Lung microvascular endothelial cell (primary cell): ENCODE results near the gene NHLH1. TPM values are rescaled to one million over a fixed set of nuclear protein-coding genes. Genes with fewer than 3 reads are reported as not detected.
A peak's percentile ranks its signal among the peaks of the same experiment; 100 is the strongest.

ENCODE experiments used
- DNase-seq, 2 donors: peaks; one replicate each; pipeline versions ENCODE4 v3.0.0 to v3.0.0-alpha.2; 2010; ENCODE audit warnings: low read depth in 2 of 2
- total RNA-seq: library from RNA; depleted of rRNA; stranded (reverse); fragments of >200 nt; gene quantifications from 2 replicates; pipeline ENCODE4 v1.2.1, GENCODE V29; 2014

The NHLH1 gene
- total RNA-seq, 1 donor from 2014 or later = not detected

DNA sequence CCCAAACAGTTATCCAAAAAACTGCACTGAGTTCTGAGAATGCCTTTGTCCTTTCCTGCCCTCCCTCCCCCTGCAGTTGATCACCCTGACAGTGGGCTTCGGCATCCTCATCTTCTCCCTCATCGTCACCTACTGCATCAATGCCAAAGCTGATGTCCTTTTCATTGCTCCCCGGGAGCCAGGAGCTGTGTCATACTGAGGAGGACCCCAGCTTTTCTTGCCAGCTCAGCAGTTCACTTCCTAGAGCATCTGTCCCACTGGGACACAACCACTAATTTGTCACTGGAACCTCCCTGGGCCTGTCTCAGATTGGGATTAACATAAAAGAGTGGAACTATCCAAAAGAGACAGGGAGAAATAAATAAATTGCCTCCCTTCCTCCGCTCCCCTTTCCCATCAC is 8.8 kb upstream of the NHLH1 start:
- DNase-seq = no peak

DNA sequence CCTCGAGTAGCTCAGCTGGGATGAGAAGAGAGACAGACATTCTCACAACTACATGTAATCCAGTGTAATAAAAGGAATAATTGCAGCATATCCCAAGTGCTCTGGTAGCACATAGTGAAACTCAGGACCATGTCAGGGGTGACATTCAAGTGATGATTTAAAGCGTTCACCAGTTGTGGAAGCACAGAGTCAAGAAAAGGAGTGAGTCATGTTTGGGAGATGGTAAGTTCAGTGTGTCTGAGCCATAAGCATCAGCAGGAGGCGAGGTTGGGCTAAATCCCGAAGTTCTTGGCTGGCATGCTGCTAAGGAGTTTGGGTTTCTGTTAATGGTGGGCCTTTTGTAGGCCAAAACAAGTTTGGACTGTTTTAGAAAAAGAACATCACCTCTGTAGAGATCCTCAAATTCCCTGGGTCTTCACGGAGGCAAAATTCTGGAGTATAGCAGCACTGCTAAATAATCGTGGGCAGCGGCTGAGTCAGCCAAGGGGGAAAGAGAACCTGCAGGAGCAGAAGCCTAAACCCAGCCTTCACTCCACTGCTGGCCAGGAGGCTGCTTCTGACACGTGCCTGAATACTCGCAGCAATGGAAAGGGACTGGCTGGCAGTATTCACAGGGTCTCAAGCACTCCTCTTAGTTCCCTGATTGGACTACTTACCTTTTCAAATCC is 7.2 kb upstream of the NHLH1 start:
- no peak for DNase-seq

DNA sequence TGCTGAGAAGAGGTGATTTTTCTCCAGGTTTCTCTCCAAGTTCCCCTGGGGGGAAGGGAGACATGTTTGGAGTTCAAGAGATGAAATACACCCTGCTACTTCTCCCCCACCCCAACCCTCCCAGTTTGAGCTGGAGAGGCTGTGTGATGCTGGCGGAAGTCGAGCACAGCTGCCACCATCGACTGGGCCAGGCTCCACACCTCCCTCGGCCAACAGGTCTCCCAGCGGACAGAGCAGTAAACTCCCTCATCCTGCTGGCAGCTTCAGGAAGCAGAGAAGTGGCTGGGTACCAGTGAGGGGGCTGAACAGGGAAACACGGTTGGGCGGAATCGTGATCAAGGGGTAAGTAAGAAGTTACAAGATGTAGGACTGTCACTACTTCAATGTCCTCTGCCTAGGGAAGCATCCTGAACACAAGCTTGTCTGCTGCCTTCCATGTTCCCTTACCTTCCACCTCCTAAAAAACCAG is 6.6 kb upstream of the NHLH1 start:
- no peak for DNase-seq

DNA sequence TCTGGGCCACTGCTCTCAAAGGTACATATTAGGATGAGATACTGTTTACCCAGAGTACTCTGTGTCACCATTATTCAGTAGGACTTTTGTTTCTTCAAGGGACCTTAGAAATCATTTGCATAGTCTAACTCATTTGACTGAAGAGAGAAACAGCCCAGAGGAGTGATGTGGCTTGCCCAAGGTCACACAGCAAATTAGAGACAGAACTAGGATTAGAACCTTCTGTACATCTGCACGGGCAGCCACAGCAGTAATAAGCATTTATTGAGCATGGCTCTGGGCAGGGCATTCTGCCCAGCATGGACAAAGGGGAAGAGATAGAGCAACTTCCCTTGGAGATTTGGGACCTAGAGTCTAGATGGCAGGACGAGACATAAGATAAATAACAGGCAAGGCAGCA is 5.7 kb upstream of the NHLH1 start:
- DNase-seq = no peak

DNA sequence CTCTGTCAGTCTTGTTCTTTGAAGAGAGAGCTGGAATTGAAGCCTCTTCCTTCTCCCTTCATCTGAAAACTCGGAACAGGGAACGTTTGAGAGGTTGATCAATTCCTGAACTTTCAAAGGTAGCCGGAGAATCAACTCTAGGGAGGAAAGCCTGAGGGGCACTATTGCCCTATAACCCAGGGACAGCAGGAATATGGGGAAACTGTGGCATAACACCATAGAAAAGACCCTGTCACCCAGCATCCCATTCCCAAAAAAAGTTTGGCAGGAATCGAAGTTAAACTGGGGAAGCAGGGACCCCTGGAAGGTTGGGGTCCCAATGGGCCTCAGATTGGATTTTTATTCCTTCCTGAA is 5.1 kb upstream of the NHLH1 start:
- DNase-seq = no peak

DNA sequence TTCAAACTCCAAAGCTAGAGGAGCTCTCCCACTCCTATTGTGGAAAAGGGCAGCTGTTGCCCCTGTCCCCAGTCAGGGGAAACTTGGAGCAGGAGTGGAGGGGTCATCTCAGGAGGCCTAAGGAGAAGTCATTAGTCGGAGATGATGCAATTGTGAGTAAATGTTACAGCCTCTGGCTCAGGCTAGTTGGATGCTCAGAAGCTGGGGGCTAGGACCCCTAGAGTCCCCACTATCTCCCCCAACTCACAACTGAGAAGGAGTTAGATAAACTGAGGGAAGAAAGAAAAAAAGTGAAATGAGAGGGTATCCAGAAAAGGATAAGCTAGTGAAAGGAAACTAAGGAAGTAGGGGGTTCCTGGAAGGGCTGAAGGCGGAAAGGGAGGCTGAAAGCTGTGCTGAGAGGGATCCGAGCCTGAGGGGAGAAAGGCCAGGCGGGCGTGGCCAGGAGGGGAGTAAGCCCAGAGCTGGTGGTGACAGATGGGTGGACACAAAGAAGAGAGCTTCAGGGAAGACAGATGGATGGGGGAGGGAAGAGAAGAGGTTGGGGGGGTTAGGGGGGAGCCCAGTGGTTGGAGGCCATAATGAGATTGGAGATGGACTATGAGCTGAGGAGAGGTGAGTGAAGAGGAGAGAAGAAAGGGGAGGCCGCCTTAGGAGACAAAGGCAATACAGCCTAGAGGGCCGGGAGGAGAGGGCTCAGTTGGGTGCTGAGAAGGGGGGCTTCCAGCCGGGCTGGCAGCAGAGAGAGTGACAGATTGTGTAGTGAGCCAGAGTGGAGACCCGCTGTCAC is 4.5 kb upstream of the NHLH1 start:
- DNase-seq = no peak

DNA sequence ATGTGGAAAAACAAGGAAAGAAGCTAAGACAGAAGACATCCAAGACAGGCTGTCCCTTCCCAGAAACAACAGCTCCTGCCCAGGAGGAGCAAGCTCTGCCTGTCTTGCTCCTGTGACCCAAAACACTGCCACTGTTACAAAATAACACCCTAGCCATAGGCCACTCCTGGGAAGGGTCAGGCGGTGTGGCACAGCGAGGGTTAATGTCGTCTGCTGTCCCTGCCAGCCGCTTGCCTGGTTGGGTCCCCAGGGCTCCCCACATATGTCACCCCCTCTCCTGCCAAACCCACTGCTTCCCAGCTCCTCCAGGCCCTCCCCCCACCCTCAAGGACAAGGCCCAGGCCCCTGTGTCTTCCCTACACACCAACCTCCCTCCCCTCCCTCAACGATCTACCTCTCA is 3.9 kb upstream of the NHLH1 start:
- DNase-seq = no peak

DNA sequence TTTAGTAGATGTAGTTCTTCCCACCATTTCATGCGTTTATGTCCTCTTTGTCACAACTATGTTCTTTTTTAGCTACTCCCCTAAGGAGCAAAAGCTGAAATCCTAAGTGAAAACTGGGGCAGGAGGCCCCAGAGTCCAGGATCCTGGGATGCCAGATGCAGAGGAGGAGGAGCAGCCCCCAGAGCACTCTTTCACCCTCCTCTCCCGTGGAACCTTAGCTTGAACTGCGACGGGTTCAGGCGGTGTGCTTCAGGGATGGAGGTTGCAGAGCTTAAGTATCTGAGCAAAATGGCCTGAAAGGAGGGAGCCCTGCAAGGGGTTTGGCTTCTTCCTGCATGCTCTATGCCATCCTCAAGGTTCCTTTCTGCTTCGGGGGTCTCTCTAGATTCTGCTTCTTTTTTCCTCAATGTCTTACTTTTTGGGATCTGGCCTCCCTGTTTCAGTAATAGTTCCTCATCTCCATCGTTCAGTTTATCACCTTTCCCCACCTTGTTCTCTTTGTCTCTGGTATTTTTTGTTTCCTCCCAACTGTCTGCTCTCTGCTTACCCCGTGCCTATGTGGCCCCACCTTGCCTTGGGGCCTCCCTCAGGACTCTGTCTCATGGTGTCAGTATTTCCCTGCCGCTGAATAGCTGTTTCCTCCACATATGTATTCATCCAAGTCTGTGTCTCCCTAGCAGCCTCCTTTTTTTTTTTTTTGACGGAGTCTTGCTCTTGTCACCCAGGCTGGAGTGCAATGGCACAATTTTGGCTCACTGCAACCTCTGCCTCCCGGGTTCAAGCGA is 2.7 kb upstream of the NHLH1 start:
- DNase-seq = no peak

DNA sequence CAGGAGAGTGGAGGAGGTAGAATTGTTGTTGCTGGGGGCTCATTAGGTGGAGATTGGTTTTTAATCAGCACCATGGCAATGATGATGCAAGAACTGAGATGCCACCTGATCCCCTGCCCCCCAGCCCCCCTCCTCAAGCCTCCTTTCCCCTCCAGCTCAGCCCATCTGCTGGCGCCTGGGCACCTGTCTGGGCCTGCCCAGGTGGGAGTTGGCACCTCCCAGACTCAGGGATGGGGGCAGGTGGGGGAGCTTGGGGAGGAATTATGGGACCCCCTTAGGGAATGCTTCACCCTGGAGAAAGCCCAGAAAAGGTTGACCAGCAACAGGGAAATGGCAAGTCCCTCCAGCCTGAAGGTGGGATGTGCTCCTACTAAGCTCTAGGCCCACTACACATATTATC is 1.5 kb upstream of the NHLH1 start:
- no peak for DNase-seq

DNA sequence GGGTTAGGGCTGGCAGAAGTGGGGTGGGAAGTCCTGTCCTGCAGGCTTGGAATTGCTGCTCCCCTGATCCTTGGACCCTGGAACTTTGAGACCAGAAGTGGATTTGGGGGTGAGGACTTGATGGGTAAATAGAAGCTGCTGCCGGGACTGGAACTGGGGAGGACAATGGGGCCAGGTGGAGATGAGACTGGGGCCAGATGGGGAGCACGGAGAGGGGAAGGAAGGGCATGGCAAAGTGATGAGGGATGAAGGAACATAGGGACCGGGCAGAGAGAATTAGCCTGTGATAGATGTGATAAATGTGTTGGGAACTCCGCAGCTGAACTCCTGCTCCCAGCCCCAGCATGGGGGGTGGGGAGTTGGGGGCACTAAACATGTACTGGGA is 637 bp downstream of the NHLH1 start:
- DNase-seq = no peak

DNA sequence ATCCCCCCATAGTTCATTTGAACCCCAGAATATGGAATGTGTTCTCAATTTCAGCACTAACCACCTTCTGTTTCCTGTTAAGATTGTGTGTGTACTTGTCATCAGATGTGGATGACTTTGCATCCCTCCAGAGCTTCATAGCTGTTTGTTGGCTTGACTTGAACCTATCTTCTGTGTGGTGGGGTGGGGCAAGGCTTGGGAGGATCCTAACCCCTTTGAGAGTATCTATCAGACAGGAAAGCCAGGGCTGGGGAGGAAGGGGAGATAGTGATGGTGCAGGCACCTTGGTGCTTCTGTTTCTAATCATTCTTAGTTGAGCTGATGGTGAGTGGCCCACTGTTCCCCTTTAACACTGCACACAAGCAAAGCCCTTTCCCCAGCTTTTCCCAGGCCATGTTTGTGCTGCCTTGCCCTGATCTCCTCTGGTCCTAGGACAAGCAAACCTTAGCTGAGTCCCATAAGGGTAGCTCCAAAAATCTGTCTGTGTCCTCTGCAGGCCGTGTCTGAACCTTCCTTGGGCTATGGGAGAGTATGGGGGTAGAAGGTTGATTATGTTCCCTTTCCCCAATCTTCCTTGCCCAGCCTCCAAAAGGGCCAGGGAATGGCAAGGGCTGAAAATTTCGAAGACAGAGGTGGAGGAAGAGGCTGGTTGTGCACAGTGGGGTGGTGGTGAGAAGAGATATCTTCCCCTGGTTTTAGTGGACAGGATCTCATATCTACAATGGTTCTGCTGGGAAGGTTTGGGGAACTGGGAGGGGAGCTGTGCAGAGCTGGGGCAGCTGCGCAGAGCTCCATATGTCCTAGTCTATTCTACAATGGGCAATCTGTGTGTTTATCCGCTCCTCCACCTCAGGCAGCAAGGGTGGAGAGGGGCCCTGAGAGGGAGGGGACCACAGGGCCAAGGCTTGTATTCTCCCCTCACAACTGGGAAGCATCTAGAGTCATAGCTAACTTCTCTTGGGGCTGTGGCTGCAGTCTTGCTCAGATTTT is 1.4 kb downstream of the NHLH1 start:
- DNase-seq = no peak

DNA sequence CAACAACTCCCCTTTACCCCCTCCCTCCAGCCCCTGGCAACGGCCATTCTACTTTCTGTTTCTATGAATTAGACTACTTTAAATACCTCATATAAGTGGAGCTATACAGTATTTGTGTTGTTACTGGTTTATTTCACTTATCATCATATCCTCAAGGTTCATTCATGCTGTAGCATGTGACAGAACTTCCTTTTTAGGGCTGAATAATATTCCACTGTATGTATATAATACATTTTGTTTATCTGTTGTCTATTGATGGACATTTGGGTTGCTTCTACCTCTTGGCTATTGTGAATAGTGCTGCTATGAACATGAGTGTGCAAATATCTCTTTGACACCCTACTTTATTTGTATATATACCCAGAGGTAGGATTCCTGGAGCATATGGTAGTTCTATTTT is 2.2 kb downstream of the NHLH1 start:
- DNase-seq = no peak

DNA sequence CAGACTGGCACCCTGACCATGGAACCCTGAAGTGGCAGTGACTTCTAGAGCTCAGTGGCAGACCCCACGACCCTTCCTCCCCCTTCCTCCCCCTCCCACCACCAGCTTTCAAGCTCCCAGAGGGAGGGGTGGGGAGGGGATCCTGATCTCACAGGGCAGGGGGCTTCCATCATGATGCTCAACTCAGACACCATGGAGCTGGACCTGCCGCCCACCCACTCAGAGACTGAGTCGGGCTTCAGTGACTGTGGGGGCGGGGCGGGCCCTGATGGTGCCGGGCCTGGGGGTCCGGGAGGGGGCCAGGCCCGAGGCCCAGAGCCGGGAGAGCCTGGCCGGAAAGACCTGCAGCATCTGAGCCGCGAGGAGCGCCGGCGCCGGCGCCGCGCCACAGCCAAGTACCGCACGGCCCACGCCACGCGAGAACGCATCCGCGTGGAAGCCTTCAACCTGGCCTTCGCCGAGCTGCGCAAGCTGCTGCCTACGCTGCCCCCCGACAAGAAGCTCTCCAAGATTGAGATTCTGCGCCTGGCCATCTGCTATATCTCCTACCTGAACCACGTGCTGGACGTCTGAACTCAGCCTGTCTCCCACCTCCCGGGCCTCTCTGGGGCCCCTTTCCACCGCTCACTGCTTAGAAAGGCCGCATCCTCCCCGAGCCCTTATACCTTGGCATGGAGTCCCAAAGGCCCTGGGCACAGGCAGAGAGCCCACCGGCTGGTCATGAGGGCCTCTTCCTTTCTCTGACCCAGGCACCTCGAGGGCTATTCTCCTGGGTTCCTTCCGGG is 3.9 kb downstream of the NHLH1 start:
- DNase-seq = no peak

DNA sequence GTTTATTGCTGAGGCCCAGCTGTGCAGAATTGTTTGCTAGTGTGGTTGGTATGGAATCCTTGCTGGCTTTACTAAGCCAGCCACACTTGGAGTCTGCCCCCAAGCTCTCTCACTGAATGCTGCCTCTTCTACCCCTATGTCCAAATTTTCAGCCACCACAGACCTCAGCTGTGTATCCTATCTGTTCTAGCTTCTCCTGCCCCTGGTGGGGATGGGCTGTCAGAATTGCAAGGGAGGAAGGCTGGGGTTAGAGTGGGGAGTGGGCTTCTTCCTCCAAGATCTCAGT is 4.4 kb downstream of the NHLH1 start:
- no peak for DNase-seq

DNA sequence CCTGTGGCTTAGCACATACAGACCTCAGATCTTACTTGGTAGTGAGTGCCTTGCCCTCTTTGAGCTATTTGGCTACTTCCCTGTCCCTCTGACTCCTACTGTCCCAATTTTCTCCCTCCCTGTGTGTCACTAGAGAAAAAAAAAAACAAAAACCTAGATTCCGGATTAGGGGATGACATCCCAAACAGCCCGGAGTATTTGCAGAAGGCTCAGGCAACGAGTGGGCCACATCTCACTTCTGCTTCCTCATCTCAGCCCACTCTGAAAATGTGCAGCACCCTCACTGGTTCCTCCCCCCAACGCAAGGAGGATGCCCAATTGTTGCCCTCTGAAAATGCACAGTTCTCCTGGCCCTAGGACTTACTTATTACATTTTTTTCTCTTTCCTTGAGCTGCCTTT is 4.9 kb downstream of the NHLH1 start:
- no peak for DNase-seq

DNA sequence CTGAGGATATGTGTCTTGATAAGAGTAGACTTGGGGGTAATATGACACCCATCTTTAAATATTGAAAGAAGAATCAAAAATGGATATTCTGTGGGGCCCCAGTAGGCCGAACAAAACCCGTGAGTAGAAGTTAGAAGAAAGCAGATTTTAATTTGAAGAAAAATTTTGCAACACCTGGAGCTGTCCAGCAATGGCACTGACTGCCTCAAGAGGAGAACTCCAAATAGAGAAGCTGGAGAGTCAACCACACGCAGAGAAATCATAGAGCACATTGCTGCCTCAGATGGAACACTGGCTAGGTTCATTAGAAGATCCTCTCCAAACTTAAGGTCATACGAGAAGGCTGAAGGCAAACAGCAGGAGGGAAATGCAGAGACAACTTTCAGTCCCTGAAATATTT is 6.8 kb downstream of the NHLH1 start:
- DNase-seq = peak in 1 of 2 donors; percentile 15

DNA sequence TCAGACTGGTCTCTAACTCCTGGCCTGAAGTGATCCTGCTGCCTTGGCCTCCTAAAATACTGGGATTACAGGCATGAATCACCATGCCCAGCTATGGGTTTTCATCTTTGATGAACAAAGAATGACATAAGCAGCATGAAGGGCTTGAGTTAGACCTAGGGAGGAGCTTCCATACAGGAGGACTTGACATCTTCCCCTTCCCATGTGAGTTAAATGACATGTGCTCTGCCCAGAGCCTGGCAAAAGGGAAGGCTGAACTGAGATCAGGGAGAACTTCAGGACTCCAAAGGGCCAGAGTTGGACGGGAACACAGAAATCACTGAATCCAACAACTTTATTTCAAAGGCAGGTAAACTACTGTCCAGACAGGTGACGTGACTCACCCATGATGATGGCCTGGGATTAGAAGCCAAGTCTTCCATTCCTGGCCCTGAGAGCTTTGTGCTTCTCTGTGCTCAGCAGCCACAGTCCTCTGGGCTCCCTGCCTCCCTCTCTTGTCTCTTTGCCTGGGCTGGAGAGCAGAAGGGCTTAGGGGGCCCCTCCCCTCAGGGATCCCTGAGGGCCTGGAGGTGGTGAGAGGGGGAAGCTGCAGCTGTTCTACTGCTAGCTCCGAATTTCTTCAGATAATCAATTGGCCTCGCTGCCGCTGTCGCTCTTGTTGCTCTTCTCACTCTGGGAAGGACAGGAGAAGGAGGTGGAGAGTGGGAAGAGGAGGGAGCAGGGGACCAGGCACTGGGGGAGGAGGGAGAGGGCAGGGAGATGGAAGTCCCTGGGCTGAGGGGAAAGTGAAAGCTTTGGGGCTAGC is 7.6 kb downstream of the NHLH1 start:
- DNase-seq = no peak

DNA sequence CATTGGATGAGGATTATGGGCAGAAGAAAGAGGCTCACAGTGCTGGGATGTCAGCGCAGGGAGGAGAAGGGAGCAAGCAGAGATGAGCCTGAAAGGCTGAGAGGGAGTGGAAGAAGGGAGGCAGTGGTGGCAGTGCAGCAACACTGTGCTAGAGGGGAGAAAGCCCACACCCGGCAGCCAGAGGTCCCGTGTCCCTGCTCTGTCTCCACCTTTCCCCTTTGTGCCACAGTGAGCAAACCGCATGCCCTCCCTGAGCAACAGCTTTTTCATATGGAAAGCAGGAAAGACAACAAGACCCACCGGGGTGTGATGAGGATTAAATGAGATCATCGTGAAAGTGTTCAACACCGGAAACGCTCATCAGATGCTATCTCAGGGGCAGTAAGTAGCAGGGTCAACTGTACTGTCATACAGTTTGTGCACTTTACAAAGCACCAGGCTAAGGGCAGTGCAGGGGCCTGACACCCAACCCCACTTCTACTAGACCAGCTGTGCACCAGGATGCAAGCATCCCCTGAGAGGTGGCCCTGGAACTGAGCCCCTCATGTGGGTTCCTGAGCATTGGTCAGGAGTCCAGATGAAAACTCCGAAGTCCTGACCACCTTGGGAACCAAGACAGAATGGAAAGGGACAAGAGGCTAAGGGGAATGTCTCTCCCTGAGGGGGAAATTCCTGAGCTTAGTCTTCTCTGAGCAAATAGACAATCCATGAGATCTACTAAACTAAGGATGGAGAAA is 9.1 kb downstream of the NHLH1 start:
- DNase-seq = peak; percentile 16 to 25

DNA sequence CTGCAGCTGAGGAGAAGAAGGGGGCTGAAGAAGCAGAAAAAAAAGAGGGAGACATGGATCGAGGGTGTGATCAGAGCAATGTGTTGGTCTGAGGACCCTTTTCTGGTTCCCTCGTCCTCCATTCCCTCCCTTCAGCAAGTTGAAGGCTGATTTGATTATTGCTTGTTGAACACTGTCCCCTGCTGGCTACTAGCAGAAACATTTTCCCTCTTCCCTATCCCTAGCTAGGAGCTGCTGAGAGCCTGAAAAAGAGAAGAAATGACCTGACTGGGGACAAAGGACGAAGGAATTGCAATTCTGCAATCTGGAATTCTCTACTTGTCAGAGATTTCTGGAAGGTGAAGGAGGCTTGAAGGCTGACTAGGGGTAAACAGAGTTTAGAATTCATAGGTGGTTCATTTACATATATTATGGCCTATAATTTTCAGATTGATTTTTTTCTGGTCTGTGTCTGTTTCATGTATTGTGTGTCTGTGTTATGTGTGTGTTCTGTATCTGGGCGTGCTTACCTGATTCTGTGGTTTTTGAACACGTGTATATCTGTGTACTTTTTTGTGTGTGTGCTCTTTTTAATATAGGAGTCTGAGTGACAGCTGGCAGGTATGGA is 9.8 kb downstream of the NHLH1 start:
- DNase-seq = peak; percentile 76 to 80
